Tibial artery (tissue), 4 donors: ENCODE measurements around the gene AGMO.

ENCODE experiments used
- DNase-seq, 2 donors: peaks; one replicate each; pipeline ENCODE4 v3.0.0-alpha.2; 2019
- H3K27ac ChIP-seq, 2 donors: fragments of 200-600 bp; sonication (generic) in 1 of 2; 1 replicate in 1 of 2; 2 replicates in 1 of 2; pipeline ENCODE4 v1.5.1; 2018 to 2019; ENCODE audit warnings: mild to moderate bottlenecking in 1 of 2
- H3K27me3 ChIP-seq, 2 donors: fragments of 200-600 bp; sonication (generic) in 1 of 2; one replicate each; pipeline versions ENCODE4 v1.5.1 to v1.6.0; 2016 to 2019
- H3K36me3 ChIP-seq, 3 donors: fragments of 200-600 bp; sonication (generic) in 2 of 3; one replicate each; pipeline ENCODE4 v1.5.1; 2016 to 2019; ENCODE audit warnings: mild to moderate bottlenecking in 2 of 3
- H3K4me1 ChIP-seq, 4 donors: fragments of 200-600 bp; sonication (generic) in 2 of 4; 1 replicate in 3 of 4; 2 replicates in 1 of 4; pipeline ENCODE4 v1.5.1; 2016 to 2019
- H3K4me3 ChIP-seq, 2 donors: fragments of 200-600 bp; sonication (generic) in 1 of 2; 1 replicate in 1 of 2; 2 replicates in 1 of 2; pipeline ENCODE4 v1.5.1; 2018 to 2019; ENCODE audit warnings: mild to moderate bottlenecking in 2 of 2
- H3K9me3 ChIP-seq, 3 donors: fragments of 200-600 bp; sonication (generic) in 1 of 3; one replicate each; pipeline ENCODE4 v1.5.1; 2016 to 2019
- CTCF ChIP-seq, 2 experiments: fragments of 200-600 bp in 1 of 2; fragments of 450-650 bp in 1 of 2; IDR thresholded peaks; one replicate each; pipeline ENCODE4 v1.5.1; 2017 to 2019; ENCODE audit warnings: antibody characterized with exemption in 2 of 2, mild to moderate bottlenecking in 1 of 2, moderate library complexity in 1 of 2
- intact Hi-C: fragments of 100-400 bp; cut with DNase I; formaldehyde crosslinking; loops from one replicate; pipeline ENCODE4 v1.15.0; 2023; ENCODE audit warnings: low total_unique reads

Gene AGMO

GRCh38 chr7:15475808-15476530 lies 85.8 kb downstream of the AGMO start:
- TF ChIP-seq CTCF (IDR thresholded peaks at IDR 0.05): no peak
- no peaks in the 10 kb centered on the region for H3K9me3 ChIP-seq
- no peaks in the 10 kb centered on the region for H3K36me3 ChIP-seq
- intact Hi-C loops: no loop called here
- H3K27ac ChIP-seq: no peak overlapping the region
- no peak overlapping the region for H3K4me3 ChIP-seq
- no peak for DNase-seq
- H3K4me1 ChIP-seq: no peaks in the 10 kb centered on the region
- H3K27me3 ChIP-seq: no peaks in the 10 kb centered on the region

GRCh38 chr7:15471669-15471950 lies 90.2 kb downstream of the AGMO start:
- Histone ChIP-seq H3K9me3 (no peaks in the 10 kb centered on the region), H3K4me1 (no peaks in the 10 kb centered on the region), H3K27me3 (no peaks in the 10 kb centered on the region), H3K36me3 (no peaks in the 10 kb centered on the region), H3K4me3 (no peak overlapping the region), H3K27ac (no peak overlapping the region)
- intact Hi-C loops: no loop called here
- DNase-seq: no peak
- no peak for TF ChIP-seq CTCF (IDR thresholded peaks at IDR 0.05)

- no peaks in the 10 kb centered on the region for H3K36me3 ChIP-seq
- TF ChIP-seq CTCF (IDR thresholded peaks at IDR 0.05): no peak
- intact Hi-C loops: no loop called here
- no peak overlapping the region for H3K27ac ChIP-seq
- no peaks in the 10 kb centered on the region for H3K4me1 ChIP-seq
- H3K4me3 ChIP-seq: no peak overlapping the region
- H3K9me3 ChIP-seq: no peaks in the 10 kb centered on the region
- no peaks in the 10 kb centered on the region for H3K27me3 ChIP-seq
- no peak for DNase-seq
Measured at GRCh38 chr7:15470825-15471668, 90.8 kb downstream of the AGMO start.

- Histone ChIP-seq H3K36me3 (no peaks in the 10 kb centered on the region), H3K4me1 (peaks cover 0 to 39% (median 5%) of the 10 kb centered on the region in 4 donors), H3K4me3 (no peak overlapping the region), H3K27ac (peak overlapping the region in 1 of 2 donors; percentile 48), H3K27me3 (no peaks in the 10 kb centered on the region), H3K9me3 (no peaks in the 10 kb centered on the region)
- intact Hi-C loops: no loop called here
- DNase-seq: no peak
- no peak for TF ChIP-seq CTCF (IDR thresholded peaks at IDR 0.05)
Measured at GRCh38 chr7:15464667-15465121, 97.1 kb downstream of the AGMO start.

- Histone ChIP-seq H3K4me1 (peaks cover 0 to 43% (median 5%) of the 10 kb centered on the region in 4 donors), H3K9me3 (no peaks in the 10 kb centered on the region), H3K4me3 (no peak overlapping the region), H3K27ac (peak overlapping the region; percentile 26 to 48), H3K36me3 (no peaks in the 10 kb centered on the region), H3K27me3 (no peaks in the 10 kb centered on the region)
- no peak for TF ChIP-seq CTCF (IDR thresholded peaks at IDR 0.05)
- DNase-seq: no peak
- intact Hi-C loops: no loop called here
Measured at GRCh38 chr7:15463801-15464666, 97.8 kb downstream of the AGMO start.
